ENCODE measurements around the gene GLIS1. TPM values are rescaled to one million over a fixed set of nuclear protein-coding genes. Genes with fewer than 3 reads are reported as not detected.

GLIS1 gene
- total and polyA plus RNA-seq, 2 experiments from 2014 or later = 0.26 to 0.31 TPM

- peaks cover 8% of the 10 kb centered on the region for H3K27me3 Mint-ChIP-seq (ENCODE audit: insufficient read depth, low read depth, poor library complexity)
- DNase-seq (ENCODE audit: low spot score) (no peak), ATAC-seq (no peak)
- Histone ChIP-seq H4K20me1 (replicated peaks; ENCODE audit: insufficient read depth) (no peaks in the 10 kb centered on the region), H3K4me3 (no peak overlapping the region), H3K4me1 (ENCODE audit: insufficient read depth) (no peaks in the 10 kb centered on the region), H3K4me2 (no peak overlapping the region), H3K9me2 (ENCODE audit: insufficient read depth) (no peaks in the 10 kb centered on the region), H3K79me2 (replicated peaks; ENCODE audit: insufficient read depth) (no peaks in the 10 kb centered on the region), H2AFZ (no peak overlapping the region; the same call in 1 of the 2 replicates), H3F3A (replicated peaks; ENCODE audit: low read depth) (no peaks in the 10 kb centered on the region), H3K27me3 (ENCODE audit: insufficient read depth) (no peaks in the 10 kb centered on the region), H3K36me3 (ENCODE audit: insufficient read depth) (no peaks in the 10 kb centered on the region), H3K27ac (ENCODE audit: low read depth) (no peak overlapping the region)
- no peak overlapping the region for H3K27ac Mint-ChIP-seq
- TF ChIP-seq ETS1 (IDR thresholded peaks at IDR 0.05) (no peak), CREB1 (CRISPR knock-in tag; IDR thresholded peaks at IDR 0.05; ENCODE audit: low read depth) (no peak), ZNF114 (CRISPR knock-in tag; IDR thresholded peaks at IDR 0.05) (no peak), STAT1 (IDR thresholded peaks at IDR 0.05; ENCODE audit: unreplicated experiment) (no peak), EZH2phosphoT487 (IDR thresholded peaks at IDR 0.05; ENCODE audit: unreplicated experiment) (no peak), ZNF331 (CRISPR knock-in tag; IDR thresholded peaks at IDR 0.05; ENCODE audit: low read depth) (no peak), REST (IDR thresholded peaks at IDR 0.05; ENCODE audit: unreplicated experiment) (no peak), ZNF462 (CRISPR knock-in tag; IDR thresholded peaks at IDR 0.05) (no peak), POLR2AphosphoS5 (IDR thresholded peaks at IDR 0.05; ENCODE audit: low read depth) (no peak), NANOG (IDR thresholded peaks at IDR 0.05; ENCODE audit: borderline replicate concordance) (no peak), JUNB (IDR thresholded peaks at IDR 0.05; ENCODE audit: unreplicated experiment) (no peak), CTCF (conservative IDR thresholded peaks at IDR 0.05; ENCODE audit: low read depth in 2 of 2) (no peak), EZH2 (IDR thresholded peaks at IDR 0.05; ENCODE audit: low read depth, unreplicated experiment) (no peak)
- no peak overlapping the region for H3K4me3 Mint-ChIP-seq
- no peaks in the 10 kb centered on the region for H3K4me1 Mint-ChIP-seq
- H3K36me3 Mint-ChIP-seq (ENCODE audit: low read depth) = no peaks in the 10 kb centered on the region
- H3K9me3 Mint-ChIP-seq = no peaks in the 10 kb centered on the region
These were observed 8.9 kb upstream of the GLIS1 start for GRCh38 chr1:53747841-53748240.

All from GM23338 (cell line).